NB4 (cell line): ENCODE results near the gene AUTS2.

Source experiments
- DNase-seq: peaks from one replicate; pipeline ENCODE4 v3.0.0; 2010; ENCODE audit warnings: low read depth
- H3K4me3 ChIP-seq: one replicate; pipeline ENCODE4 v1.5.1; 2011; ENCODE audit warnings: mild to moderate bottlenecking, low read depth, low read length, moderate library complexity
- CTCF ChIP-seq: IDR thresholded peaks from one replicate; pipeline ENCODE4 v1.5.1; 2012; ENCODE audit warnings: low read depth, low read length
- MYC ChIP-seq: IDR thresholded peaks from 2 replicates; pipeline ENCODE4 v1.6.1; 2011; ENCODE audit warnings: low read depth, low read length
- POLR2A ChIP-seq: IDR thresholded peaks from 2 replicates; pipeline ENCODE4 v1.6.1; 2011; ENCODE audit warnings: mild to moderate bottlenecking; ENCODE audit not compliant: insufficient read length; ENCODE audit errors: extremely low read depth
- TF ChIP-seq, protein P1 (sequence below): IDR thresholded peaks from 2 replicates; pipeline ENCODE4 v1.6.1; 2011; ENCODE audit warnings: low read depth, low read length

The AUTS2 gene

DNA sequence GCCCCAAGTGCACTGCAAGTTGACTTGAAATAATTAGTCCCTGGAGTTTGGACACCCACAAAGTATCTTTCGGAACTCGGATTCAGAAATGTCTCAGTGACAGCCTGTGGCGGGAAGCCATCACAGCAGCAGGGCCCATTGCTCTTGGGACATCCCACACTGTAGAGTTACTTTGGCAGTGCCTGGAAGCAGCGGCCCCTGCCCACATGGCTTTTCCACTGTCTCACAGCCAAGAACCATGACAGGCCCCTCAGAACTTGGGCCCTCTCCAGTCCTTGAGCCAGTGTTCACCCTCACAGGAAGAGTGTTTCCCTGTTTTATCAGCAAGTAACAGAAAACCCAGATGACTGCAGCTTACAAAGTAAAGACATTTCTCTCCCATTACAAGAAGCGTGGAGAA lies 1056.7 kb downstream of the AUTS2 start:
- TF ChIP-seq, protein P1, sequence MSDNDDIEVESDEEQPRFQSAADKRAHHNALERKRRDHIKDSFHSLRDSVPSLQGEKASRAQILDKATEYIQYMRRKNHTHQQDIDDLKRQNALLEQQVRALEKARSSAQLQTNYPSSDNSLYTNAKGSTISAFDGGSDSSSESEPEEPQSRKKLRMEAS = no peak
- H3K4me3 ChIP-seq = no peak overlapping the region
- no peak for DNase-seq

GRCh38 chr7:70655694-70656093 lies 1057.4 kb downstream of the AUTS2 start:
- DNase-seq = no peak
- no peak overlapping the region for H3K4me3 ChIP-seq
- TF ChIP-seq MYC (no peak), POLR2A (no peak), CTCF (no peak)
- TF ChIP-seq, protein P1 = no peak

DNA sequence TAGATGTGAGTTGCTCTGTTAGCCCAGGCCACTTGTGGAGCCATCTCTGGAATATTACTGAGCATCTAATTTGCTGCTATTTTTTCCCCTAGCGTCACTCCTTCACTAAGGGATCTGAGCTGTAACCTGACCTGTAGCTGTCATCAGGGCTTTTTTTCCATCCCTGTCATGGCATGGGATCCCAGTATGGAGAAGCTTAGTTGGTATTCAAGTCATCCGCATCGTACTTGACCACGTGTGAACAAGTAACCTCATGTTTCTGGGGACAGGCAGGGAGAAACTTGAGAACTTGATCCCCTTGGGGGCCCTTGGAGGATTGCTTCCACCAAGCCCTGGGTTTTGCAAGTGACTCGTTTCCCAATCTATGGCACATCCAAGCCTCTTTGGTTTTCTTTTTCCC lies 1059.3 kb downstream of the AUTS2 start:
- no peak for TF ChIP-seq POLR2A
- TF ChIP-seq, protein P1 = no peak
- TF ChIP-seq CTCF = no peak
- no peak for TF ChIP-seq MYC
- DNase-seq = no peak
- H3K4me3 ChIP-seq = no peak overlapping the region

DNA sequence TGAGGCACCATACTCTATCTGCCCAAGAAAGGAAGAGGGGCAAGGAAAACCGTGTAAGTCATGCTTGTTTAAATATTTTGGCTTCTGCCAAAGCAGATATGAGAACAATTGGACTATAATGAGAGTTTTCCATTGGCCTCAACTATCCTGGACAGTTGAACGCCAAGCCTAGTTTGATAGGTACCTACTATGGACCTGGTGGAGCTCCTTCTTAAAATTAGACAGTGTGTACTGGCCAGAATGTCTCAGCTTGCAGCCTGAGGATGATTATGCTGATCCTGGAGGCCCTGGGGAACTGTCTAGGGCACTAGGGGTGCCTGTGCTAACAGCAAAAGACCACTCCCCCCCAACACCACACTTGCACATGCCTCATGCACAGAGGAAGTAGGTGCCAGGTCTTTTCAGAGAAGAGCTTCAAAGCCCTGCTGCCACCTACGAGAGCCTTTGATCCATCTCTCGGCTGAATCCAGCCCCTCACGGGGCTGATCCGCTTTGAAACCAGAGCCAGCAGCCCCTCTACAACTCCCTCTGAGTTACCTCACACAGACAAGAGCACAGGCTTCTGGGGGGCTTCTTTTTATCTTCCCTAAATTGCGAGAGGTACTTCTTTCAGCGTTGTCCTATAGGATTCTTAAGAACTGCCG lies 1059.8 kb downstream of the AUTS2 start:
- no peak overlapping the region for H3K4me3 ChIP-seq
- DNase-seq = no peak
- TF ChIP-seq CTCF (no peak), MYC (no peak)

DNA sequence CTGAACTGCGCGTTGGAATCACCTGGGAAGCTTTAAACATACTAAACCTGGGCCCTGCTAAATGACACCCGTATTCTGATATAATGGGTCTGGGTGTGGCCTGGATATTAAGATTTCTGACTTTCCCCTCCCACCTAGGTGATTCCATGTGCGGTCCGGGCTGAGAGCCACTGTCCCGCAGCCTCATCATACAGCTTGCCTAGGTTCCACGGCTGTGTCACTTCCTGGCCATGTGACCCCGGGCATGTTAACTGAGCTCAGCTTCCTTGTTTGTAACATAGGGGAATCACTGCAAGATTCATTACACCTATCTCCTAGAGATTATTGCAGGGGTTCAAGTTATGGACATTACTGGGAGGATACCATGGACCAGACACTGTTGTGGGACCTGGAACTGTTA lies 1061.0 kb downstream of the AUTS2 start:
- TF ChIP-seq POLR2A (no peak), CTCF (no peak), MYC (no peak)
- TF ChIP-seq, protein P1 = no peak
- DNase-seq = no peak
- no peak overlapping the region for H3K4me3 ChIP-seq

DNA sequence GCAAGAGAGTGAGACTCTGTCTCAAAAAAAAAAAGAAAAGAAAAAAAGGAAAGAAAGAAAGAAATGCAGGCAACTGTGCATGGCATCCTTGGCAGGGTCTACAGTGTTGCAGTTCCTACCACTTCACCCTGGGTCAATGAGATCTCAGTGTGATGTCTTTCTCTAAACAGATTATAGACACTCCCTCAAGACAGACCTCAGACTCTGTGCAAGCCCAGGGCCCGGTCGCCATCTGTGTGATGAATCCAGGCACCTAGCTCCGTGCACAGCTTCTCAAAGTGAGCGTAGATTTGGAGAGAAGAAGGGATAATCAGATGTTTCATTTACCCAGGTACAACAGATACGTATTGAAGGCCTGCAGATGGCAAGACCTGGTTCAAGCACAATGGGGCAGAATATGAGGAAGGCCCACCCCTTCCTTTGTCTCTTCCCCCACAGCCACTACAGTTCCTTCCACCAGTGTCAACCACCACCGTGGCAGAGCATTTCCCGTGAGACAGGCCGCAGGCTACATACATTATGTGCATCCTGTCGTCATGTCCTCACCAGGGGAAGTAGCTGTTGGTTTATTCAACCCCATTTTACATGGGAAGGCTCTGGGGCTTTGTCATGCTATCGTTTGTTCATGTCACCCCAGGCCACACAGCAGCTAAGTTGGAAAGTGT lies 1062.0 kb downstream of the AUTS2 start:
- no peak overlapping the region for H3K4me3 ChIP-seq
- TF ChIP-seq POLR2A = no peak
- TF ChIP-seq, protein P1 = no peak
- TF ChIP-seq MYC = no peak
- TF ChIP-seq CTCF = no peak
- peak; percentile 22 for DNase-seq
